Measurements from ENCODE around the gene MYL7. TPM values are rescaled to one million over a fixed set of nuclear protein-coding genes. Genes with fewer than 3 reads are reported as not detected.

Gene MYL7
- total and polyA plus RNA-seq, 2 donors (not counting 3 experiments of a cell fraction or from before 2014, with no cell fraction given) = not detected

GRCh38 chr7:44123190-44124003 lies 17.7 kb downstream of the MYL7 start, which contains the start of gene POLD2:
POLD2 (minus strand) TSS chr7:44123548; CDS start chr7:44122053, 1,495 bp downstream.
- CTCF ChIA-PET = interaction anchor here (0.7 to 2.1 kb wide), 15 partner anchors 8 to 103 kb away, joined by 3 to 30 read pairs (median 3); partner anchors contain the start of gene AEBP1
- Histone ChIP-seq H3K4me2 (ENCODE audit: insufficient read depth, low read length) (peak within 1 kb of the TSS; percentile 92), H4K20me1 (replicated peaks; ENCODE audit: control insufficient read depth, extremely low read depth, insufficient read depth, low read length) (no peaks in the 10 kb centered on the region), H3K4me1 (ENCODE audit: control insufficient read depth, extremely low read depth, insufficient read depth, low read length) (peaks cover 14% of the 10 kb centered on the region), H3K27ac (ENCODE audit: insufficient read depth, low read depth, low read length) (peak within 1 kb of the TSS; percentile 53), H3K9me1 (replicated peaks; ENCODE audit: control insufficient read depth, extremely low read depth, insufficient read depth, low read length) (no peaks in the 10 kb centered on the region), H3K4me3 (replicated peaks in 1 of 3; ENCODE audit: insufficient read depth in 1 of 3, low read depth in 1 of 3, low read length in 3 of 3) (peak within 1 kb of the TSS; percentile 69 to 84 (median 79)), H2AFZ (ENCODE audit: low read depth, low read length) (peak within 1 kb of the TSS; percentile 94), H3K36me3 (ENCODE audit: control insufficient read depth in 2 of 2, extremely low read depth in 1 of 2, insufficient read depth in 2 of 2, low read length in 2 of 2) (peaks cover 0 to 3% of the 10 kb centered on the region in 2 experiments), H3K79me2 (ENCODE audit: control insufficient read depth, insufficient read depth, low read length) (peaks cover 25% of the 10 kb centered on the region), H3K27me3 (ENCODE audit: control insufficient read depth in 2 of 2, insufficient read depth in 2 of 2, low read length in 2 of 2) (peaks cover 0 to under 1% of the 10 kb centered on the region in 2 experiments), H3K9me3 (replicated peaks; ENCODE audit: control insufficient read depth, insufficient read depth, low read length) (no peaks in the 10 kb centered on the region), H3K9ac (replicated peaks; ENCODE audit: extremely low read depth, insufficient read depth, low read length) (peak within 1 kb of the TSS; percentile 67)
- peak; percentile 66 for TF ChIP-seq POLR2AphosphoS5 (IDR thresholded peaks at IDR 0.05; ENCODE audit: insufficient read depth, low read depth, low read length)
- TF ChIP-seq MYC (IDR thresholded peaks at IDR 0.05; ENCODE audit: low read depth, low read length) = no peak
- peak; percentile 85 for TF ChIP-seq MAX (IDR thresholded peaks at IDR 0.05; ENCODE audit: insufficient read depth, insufficient read length)
- TF ChIP-seq POLR2A (IDR thresholded peaks at IDR 0.05; ENCODE audit: low read depth, low read length) = peak; percentile 40
- DNase-seq (ENCODE audit: low read depth, low spot score) (peak; percentile 98), FAIRE-seq (peak; percentile 98)
- intact Hi-C loops (cut with micrococcal nuclease) (loop anchor here (1.0 to 2.0 kb wide), 4 partner anchors 19 to 73 kb away; partner anchors contain the start of genes AEBP1 and POLM), dilution Hi-C loops (cut with MboI; ENCODE audit: extremely low pct_ligation_motif_present, low sequenced_read_pairs) (no loop called here)
- BruUV-seq (replicated peaks) = no TSS peak
- POLR2A ChIA-PET = interaction anchor here (0.7 kb wide), 1 partner anchor 19 kb away, joined by 3 read pairs; no protein-coding TSS in a partner anchor

GRCh38 chr7:44122529-44122928 lies 18.6 kb downstream of the MYL7 start:
- ChIA-PET POLR2A (no interaction called here), CTCF (interaction anchor here (1.0 to 2.1 kb wide), 8 partner anchors 8 to 92 kb away, joined by 3 to 30 read pairs (median 3); partner anchors contain the start of gene AEBP1)
- Histone ChIP-seq H3K4me1 (ENCODE audit: control insufficient read depth, extremely low read depth, insufficient read depth, low read length) (peaks cover 14% of the 10 kb centered on the region), H3K4me2 (ENCODE audit: insufficient read depth, low read length) (peak overlapping the region; percentile 92), H3K9me1 (replicated peaks; ENCODE audit: control insufficient read depth, extremely low read depth, insufficient read depth, low read length) (no peaks in the 10 kb centered on the region), H3K27ac (ENCODE audit: insufficient read depth, low read depth, low read length) (peak overlapping the region; percentile 32), H2AFZ (ENCODE audit: low read depth, low read length) (peak overlapping the region; percentile 9), H4K20me1 (replicated peaks; ENCODE audit: control insufficient read depth, extremely low read depth, insufficient read depth, low read length) (no peaks in the 10 kb centered on the region), H3K9ac (replicated peaks; ENCODE audit: extremely low read depth, insufficient read depth, low read length) (peak overlapping the region; percentile 57), H3K79me2 (ENCODE audit: control insufficient read depth, insufficient read depth, low read length) (peaks cover 25% of the 10 kb centered on the region), H3K27me3 (ENCODE audit: control insufficient read depth in 2 of 2, insufficient read depth in 2 of 2, low read length in 2 of 2) (no peaks in the 10 kb centered on the region), H3K9me3 (replicated peaks; ENCODE audit: control insufficient read depth, insufficient read depth, low read length) (no peaks in the 10 kb centered on the region), H3K36me3 (ENCODE audit: control insufficient read depth in 2 of 2, extremely low read depth in 1 of 2, insufficient read depth in 2 of 2, low read length in 2 of 2) (peaks cover 0 to 10% of the 10 kb centered on the region in 2 experiments), H3K4me3 (replicated peaks in 1 of 3; ENCODE audit: insufficient read depth in 1 of 3, low read depth in 1 of 3, low read length in 3 of 3) (peak overlapping the region; percentile 12 to 84 (median 79))
- no peak for TF ChIP-seq POLR2A (IDR thresholded peaks at IDR 0.05; ENCODE audit: low read depth, low read length)
- TF ChIP-seq FOS (IDR thresholded peaks at IDR 0.05; ENCODE audit: borderline replicate concordance, insufficient read depth, low read length) = no peak
- TF ChIP-seq GATA2 (IDR thresholded peaks at IDR 0.05; ENCODE audit: insufficient read depth, insufficient read length, low read depth, low read length) = no peak
- no peak for TF ChIP-seq MAX (IDR thresholded peaks at IDR 0.05; ENCODE audit: insufficient read depth, insufficient read length)
- TF ChIP-seq MYC (IDR thresholded peaks at IDR 0.05; ENCODE audit: low read depth, low read length) = no peak
- no peak for TF ChIP-seq POLR2AphosphoS5 (IDR thresholded peaks at IDR 0.05; ENCODE audit: insufficient read depth, low read depth, low read length)
- TF ChIP-seq CTCF (IDR thresholded peaks at IDR 0.05; ENCODE audit: extremely low read depth in 1 of 2, insufficient read depth in 1 of 2, low read depth in 1 of 2, low read length in 2 of 2) = no peak
- no peak for TF ChIP-seq JUN (IDR thresholded peaks at IDR 0.05; ENCODE audit: borderline replicate concordance, insufficient read depth, insufficient read length, low read depth)
- TF ChIP-seq EZH2 (IDR thresholded peaks at IDR 0.05; ENCODE audit: borderline replicate concordance, low read depth, low read length, severe bottlenecking) = no peak
- no peak for FAIRE-seq
- dilution Hi-C loops (cut with MboI; ENCODE audit: extremely low pct_ligation_motif_present, low sequenced_read_pairs) (no loop called here), intact Hi-C loops (cut with micrococcal nuclease) (loop anchor here (2.0 kb wide), 3 partner anchors 18 to 74 kb away; partner anchors contain the start of gene AEBP1)
- no peak for DNase-seq (ENCODE audit: low read depth, low spot score)
- BruUV-seq (replicated peaks) = no TSS peak

Measured in endothelial cell of umbilical vein (primary cell).